ENCODE data around the gene RIN1. TPM values are rescaled to one million over a fixed set of nuclear protein-coding genes. Genes with fewer than 3 reads are reported as not detected.

The RIN1 gene
- total and polyA plus RNA-seq, 9 of the 15 experiments (the other 6 are each of a cell fraction or from before 2014, with no cell fraction given): 0.01 to 1.2 (median 0.45) TPM; not detected in 1

DNA sequence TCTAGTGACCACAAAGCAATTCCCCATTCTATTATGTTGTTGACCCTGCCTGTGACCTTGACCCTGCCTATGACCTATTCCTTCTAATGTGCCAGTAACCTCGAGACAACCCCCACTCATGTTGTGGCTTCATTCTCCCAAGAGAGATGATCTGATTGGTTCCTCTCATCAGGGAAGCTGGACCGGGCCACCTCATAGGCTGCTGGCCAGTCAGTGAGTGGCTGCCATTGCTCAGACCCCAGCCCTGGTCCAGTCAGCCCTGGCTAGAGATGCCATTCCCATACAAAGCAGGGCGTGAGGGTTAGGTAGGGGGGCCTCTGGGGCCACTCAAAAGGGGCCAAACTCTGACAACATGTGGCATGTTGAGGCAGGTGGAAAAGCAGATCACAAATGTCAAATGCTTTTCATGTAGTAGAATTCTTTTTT, 23.4 kb upstream of the RIN1 start (continued):
- TF ChIP-seq JUND (IDR thresholded peaks at IDR 0.05; ENCODE audit: borderline replicate concordance, low read depth, low read length) (no peak), JUND (tag; IDR thresholded peaks at IDR 0.05; ENCODE audit: borderline replicate concordance, low read depth, low read length) (no peak), SIN3A (IDR thresholded peaks at IDR 0.05; ENCODE audit: borderline replicate concordance in 2 of 2, control insufficient read depth in 1 of 2, low read depth in 2 of 2, low read length in 2 of 2) (no peak), SMAD2 (IDR thresholded peaks at IDR 0.05; ENCODE audit: low read depth, low read length) (no peak), YY1 (IDR thresholded peaks at IDR 0.05; ENCODE audit: borderline replicate concordance in 1 of 3, control insufficient read depth in 1 of 3, extremely low read depth in 1 of 3, insufficient read depth in 3 of 3, insufficient read length in 1 of 3, insufficient replicate concordance in 2 of 3, low read depth in 1 of 3, low read length in 2 of 3) (peak in 1 of 3 experiments; percentile 30), ZNF324 (CRISPR knock-in tag; IDR thresholded peaks at IDR 0.05) (no peak), TCFL5 (CRISPR knock-in tag; conservative IDR thresholded peaks at IDR 0.05) (no peak), ESRRB (CRISPR knock-in tag; IDR thresholded peaks at IDR 0.05; ENCODE audit: borderline replicate concordance) (no peak), CTBP1 (IDR thresholded peaks at IDR 0.05; ENCODE audit: borderline replicate concordance) (no peak), NR2C2 (CRISPR knock-in tag; IDR thresholded peaks at IDR 0.05) (0 out of 2 replicates have a peak, but pooled peaks have one; percentile 49), NR2C2 (tag; IDR thresholded peaks at IDR 0.05) (peak; percentile 60; the same call in 1 of the 2 replicates), POLR2B (IDR thresholded peaks at IDR 0.05; ENCODE audit: low read depth, partially characterized antibody) (peak; percentile 28), ZSCAN29 (IDR thresholded peaks at IDR 0.05) (no peak), PHF21A (IDR thresholded peaks at IDR 0.05; ENCODE audit: borderline replicate concordance, low read depth) (no peak), RBM34 (IDR thresholded peaks at IDR 0.05; ENCODE audit: borderline replicate concordance, insufficient read depth, low read length) (no peak), TCF3 (CRISPR knock-in tag; IDR thresholded peaks at IDR 0.05) (no peak)
- TF ChIP-seq, protein P1, sequence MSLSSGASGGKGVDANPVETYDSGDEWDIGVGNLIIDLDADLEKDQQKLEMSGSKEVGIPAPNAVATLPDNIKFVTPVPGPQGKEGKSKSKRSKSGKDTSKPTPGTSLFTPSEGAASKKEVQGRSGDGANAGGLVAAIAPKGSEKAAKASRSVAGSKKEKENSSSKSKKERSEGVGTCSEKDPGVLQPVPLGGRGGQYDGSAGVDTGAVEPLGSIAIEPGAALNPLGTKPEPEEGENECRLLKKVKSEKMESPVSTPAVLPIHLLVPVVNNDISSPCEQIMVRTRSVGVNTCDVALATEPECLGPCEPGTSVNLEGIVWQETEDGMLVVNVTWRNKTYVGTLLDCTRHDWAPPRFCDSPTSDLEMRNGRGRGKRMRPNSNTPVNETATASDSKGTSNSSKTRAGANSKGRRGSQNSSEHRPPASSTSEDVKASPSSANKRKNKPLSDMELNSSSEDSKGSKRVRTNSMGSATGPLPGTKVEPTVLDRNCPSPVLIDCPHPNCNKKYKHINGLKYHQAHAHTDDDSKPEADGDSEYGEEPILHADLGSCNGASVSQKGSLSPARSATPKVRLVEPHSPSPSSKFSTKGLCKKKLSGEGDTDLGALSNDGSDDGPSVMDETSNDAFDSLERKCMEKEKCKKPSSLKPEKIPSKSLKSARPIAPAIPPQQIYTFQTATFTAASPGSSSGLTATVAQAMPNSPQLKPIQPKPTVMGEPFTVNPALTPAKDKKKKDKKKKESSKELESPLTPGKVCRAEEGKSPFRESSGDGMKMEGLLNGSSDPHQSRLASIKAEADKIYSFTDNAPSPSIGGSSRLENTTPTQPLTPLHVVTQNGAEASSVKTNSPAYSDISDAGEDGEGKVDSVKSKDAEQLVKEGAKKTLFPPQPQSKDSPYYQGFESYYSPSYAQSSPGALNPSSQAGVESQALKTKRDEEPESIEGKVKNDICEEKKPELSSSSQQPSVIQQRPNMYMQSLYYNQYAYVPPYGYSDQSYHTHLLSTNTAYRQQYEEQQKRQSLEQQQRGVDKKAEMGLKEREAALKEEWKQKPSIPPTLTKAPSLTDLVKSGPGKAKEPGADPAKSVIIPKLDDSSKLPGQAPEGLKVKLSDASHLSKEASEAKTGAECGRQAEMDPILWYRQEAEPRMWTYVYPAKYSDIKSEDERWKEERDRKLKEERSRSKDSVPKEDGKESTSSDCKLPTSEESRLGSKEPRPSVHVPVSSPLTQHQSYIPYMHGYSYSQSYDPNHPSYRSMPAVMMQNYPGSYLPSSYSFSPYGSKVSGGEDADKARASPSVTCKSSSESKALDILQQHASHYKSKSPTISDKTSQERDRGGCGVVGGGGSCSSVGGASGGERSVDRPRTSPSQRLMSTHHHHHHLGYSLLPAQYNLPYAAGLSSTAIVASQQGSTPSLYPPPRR (CRISPR knock-in tag; IDR thresholded peaks at IDR 0.05; ENCODE audit: borderline replicate concordance): no peak
- TF ChIP-seq, protein P2, sequence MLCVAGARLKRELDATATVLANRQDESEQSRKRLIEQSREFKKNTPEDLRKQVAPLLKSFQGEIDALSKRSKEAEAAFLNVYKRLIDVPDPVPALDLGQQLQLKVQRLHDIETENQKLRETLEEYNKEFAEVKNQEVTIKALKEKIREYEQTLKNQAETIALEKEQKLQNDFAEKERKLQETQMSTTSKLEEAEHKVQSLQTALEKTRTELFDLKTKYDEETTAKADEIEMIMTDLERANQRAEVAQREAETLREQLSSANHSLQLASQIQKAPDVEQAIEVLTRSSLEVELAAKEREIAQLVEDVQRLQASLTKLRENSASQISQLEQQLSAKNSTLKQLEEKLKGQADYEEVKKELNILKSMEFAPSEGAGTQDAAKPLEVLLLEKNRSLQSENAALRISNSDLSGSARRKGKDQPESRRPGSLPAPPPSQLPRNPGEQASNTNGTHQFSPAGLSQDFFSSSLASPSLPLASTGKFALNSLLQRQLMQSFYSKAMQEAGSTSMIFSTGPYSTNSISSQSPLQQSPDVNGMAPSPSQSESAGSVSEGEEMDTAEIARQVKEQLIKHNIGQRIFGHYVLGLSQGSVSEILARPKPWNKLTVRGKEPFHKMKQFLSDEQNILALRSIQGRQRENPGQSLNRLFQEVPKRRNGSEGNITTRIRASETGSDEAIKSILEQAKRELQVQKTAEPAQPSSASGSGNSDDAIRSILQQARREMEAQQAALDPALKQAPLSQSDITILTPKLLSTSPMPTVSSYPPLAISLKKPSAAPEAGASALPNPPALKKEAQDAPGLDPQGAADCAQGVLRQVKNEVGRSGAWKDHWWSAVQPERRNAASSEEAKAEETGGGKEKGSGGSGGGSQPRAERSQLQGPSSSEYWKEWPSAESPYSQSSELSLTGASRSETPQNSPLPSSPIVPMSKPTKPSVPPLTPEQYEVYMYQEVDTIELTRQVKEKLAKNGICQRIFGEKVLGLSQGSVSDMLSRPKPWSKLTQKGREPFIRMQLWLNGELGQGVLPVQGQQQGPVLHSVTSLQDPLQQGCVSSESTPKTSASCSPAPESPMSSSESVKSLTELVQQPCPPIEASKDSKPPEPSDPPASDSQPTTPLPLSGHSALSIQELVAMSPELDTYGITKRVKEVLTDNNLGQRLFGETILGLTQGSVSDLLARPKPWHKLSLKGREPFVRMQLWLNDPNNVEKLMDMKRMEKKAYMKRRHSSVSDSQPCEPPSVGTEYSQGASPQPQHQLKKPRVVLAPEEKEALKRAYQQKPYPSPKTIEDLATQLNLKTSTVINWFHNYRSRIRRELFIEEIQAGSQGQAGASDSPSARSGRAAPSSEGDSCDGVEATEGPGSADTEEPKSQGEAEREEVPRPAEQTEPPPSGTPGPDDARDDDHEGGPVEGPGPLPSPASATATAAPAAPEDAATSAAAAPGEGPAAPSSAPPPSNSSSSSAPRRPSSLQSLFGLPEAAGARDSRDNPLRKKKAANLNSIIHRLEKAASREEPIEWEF (CRISPR knock-in tag; IDR thresholded peaks at IDR 0.05): no peak

Data from K562 (cell line).